Ectodermal cell (in vitro differentiated cells): Measurements from ENCODE around the gene NEXMIF. TPM values are rescaled to one million over a fixed set of nuclear protein-coding genes. Genes with fewer than 3 reads are reported as not detected.
"Not testable (repeated sequence)": the region's sequence is repeated elsewhere in the genome, so short reads cannot be mapped to it uniquely, and the experiment has no call there.

Source experiments
- H3K27ac ChIP-seq: 2 replicates; pipeline ENCODE4 v1.7.0; 2013; ENCODE audit warnings: mild to moderate bottlenecking, low read depth, low read length; ENCODE audit not compliant: insufficient read depth, poor library complexity, severe bottlenecking
- H3K27me3 ChIP-seq: 2 replicates; pipeline ENCODE4 v1.7.0; 2013; ENCODE audit warnings: mild to moderate bottlenecking, low read length; ENCODE audit not compliant: insufficient read depth, control insufficient read depth, poor library complexity, severe bottlenecking
- H3K36me3 ChIP-seq: one replicate; pipeline ENCODE4 v1.7.0; 2013; ENCODE audit warnings: low read length; ENCODE audit not compliant: control insufficient read depth, insufficient read depth
- H3K4me1 ChIP-seq: one replicate; pipeline ENCODE4 v1.7.0; 2013; ENCODE audit warnings: low read length; ENCODE audit not compliant: control insufficient read depth, insufficient read depth
- H3K4me3 ChIP-seq: 2 replicates; pipeline ENCODE4 v1.7.0; 2013; ENCODE audit warnings: low read depth, low read length, control low read depth; ENCODE audit not compliant: insufficient read depth
- H3K9me3 ChIP-seq: 2 replicates; pipeline ENCODE4 v1.7.0; 2013; ENCODE audit warnings: mild to moderate bottlenecking, low read length, moderate library complexity; ENCODE audit not compliant: control insufficient read depth
- WGBS, 2 experiments: methylation state at CpG; one replicate each; pipeline ENCODE4 v1.1.7; 2013; ENCODE audit warnings: missing lambda C conversion rate in 2 of 2; 5-methylcytosine and 5-hydroxymethylcytosine counted together
- polyA plus RNA-seq, 4 experiments: library from polyadenylated mRNA; stranded (reverse); fragments of 50-300 nt; gene quantifications; one replicate each; pipeline ENCODE4 v1.2.3, GENCODE V29; 2013

The NEXMIF gene
- 0.54 TPM for polyA plus RNA-seq (2013, experiment 1 of 4)
- 0.62 TPM for polyA plus RNA-seq (2013, experiment 2 of 4)
- 0.59 TPM for polyA plus RNA-seq (2013, experiment 3 of 4)
- 0.61 TPM for polyA plus RNA-seq (2013, experiment 4 of 4)

DNA sequence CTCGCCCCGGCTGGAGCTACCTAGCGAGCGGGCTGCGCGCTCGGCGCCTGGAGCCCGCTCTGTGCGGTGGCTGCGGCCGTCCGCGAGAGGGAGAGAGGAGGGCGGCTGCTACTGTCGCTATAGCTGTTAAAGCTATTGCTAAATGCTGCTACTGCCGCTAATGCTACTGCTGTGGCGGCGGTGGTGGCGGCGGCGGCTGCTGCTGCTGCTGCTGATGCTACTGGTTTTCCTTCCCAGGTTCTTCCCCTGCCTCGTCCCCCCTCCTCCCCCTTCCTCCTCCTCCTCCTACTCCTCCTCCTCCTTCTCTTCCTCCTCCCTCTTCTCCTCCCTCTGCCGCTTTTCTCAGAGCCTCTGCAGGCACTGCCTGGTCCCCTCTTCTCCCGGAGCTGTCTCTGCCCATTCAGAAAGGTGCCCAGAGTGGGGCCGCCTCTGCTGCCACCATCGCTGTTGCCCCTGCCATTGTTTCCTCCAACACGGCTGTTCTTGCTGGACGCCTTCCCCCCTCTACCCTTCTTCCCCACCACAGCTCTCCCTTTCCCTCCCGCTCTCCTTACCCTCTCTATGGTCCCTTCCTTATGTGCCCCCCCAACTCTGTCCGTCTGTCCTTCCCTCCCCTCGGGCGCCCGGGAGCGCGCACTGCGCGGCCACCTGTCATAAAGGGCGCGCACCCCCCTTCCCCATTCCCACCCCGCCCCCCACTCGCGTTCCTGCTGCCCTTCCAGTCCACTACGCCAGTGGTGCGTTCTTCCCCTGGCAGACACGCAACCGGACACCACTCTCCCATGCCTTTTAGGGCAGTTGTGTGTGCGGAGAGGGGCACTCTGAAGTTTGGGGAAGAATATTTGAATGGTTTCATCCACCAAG lies at the start of gene NEXMIF:
Gene NEXMIF, minus strand, starts transcription at position 228 of the 864 bp plus-strand sequence.
- H3K9me3 ChIP-seq: no peaks in the 10 kb centered on the region
- peak within 1 kb of the TSS; percentile 37 for H3K4me3 ChIP-seq
- H3K27me3 ChIP-seq: peaks cover 31% of the 10 kb centered on the region
- H3K4me1 ChIP-seq: no peaks in the 10 kb centered on the region
- no peak within 1 kb of the TSS for H3K27ac ChIP-seq
- no peaks in the 10 kb centered on the region for H3K36me3 ChIP-seq
- WGBS, 2 experiments: 2 to 4% methylated on average over 43 of the region's 48 CpGs

DNA sequence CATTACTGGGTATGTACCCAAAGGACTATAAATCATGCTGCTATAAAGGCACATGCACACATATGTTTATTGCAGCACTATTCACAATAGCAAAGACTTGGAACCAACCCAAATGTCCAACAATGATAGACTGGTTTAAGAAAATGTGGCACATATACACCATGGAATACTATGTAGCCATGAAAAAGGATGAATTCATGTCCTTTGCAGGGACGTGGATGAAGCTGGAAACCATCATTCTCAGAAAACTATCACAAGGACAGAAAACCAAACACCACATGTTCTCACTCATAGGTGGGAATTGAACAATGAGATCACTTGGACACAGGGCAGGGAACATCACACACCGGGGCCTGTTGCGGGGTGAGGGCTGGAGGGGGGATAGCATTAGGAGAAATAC lies 36.7 kb upstream of the NEXMIF start:
- H3K4me1 ChIP-seq, H3K9me3 ChIP-seq, H3K27me3 ChIP-seq, H3K27ac ChIP-seq, H3K4me3 ChIP-seq, H3K36me3 ChIP-seq: not testable (repeated sequence)
- no CpG with 5 or more reads among the region's 3 CpGs for WGBS, 2 experiments

DNA sequence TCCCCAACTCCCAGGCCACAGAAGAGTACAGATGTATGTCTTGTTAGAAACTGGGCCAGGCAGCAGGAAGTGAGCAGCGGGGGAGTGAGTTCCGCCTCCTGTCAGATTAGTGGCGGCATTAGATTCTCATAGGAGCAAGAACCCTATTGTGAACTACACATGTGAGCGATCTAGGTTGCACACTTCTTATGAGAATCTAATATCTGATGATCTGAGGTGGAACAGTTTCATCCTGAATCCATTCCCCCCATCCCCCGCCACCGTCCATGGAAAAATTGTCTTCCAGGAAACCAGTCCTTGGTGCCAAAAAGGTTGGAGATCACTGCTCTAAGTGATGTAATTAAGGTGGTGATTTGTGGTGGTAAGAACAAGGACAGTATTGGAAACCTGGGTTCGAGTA lies 24.5 kb upstream of the NEXMIF start:
- Histone ChIP-seq H3K9me3 (no peaks in the 10 kb centered on the region), H3K27me3 (no peaks in the 10 kb centered on the region), H3K4me3 (no peak overlapping the region), H3K4me1 (no peaks in the 10 kb centered on the region), H3K27ac (no peak overlapping the region), H3K36me3 (no peaks in the 10 kb centered on the region)
- 90 to 97% methylated on average over 3 to 6 of the region's 7 CpGs for WGBS, 2 experiments

DNA sequence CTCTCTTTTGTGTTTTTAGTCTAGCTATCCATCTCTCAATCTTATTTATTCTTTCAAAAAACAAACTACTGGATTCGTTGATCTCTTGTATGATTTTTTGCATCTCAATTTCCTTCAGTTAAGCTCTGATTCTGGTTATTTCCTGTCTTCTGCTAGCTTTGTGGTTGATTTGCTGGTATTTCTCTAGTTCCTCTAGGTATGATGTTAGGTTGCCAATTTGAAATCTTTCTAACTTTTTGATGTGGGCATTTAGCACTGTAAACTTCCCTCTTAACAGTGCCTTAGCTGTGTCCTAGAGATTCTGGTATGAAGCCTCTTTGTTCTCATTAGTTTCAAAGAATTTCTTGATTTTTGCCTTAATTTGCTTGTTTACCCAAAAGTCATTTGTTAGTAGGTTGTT lies 15.2 kb upstream of the NEXMIF start:
- H3K36me3 ChIP-seq: no peaks in the 10 kb centered on the region
- 87% methylated on average over 1 of the region's 1 CpG; no CpG with 5 or more reads in 1 of the 2 experiments for WGBS, 2 experiments
- H3K4me1 ChIP-seq: no peaks in the 10 kb centered on the region
- H3K27me3 ChIP-seq: no peaks in the 10 kb centered on the region
- H3K9me3 ChIP-seq: no peaks in the 10 kb centered on the region
- no peak overlapping the region for H3K27ac ChIP-seq
- no peak overlapping the region for H3K4me3 ChIP-seq

DNA sequence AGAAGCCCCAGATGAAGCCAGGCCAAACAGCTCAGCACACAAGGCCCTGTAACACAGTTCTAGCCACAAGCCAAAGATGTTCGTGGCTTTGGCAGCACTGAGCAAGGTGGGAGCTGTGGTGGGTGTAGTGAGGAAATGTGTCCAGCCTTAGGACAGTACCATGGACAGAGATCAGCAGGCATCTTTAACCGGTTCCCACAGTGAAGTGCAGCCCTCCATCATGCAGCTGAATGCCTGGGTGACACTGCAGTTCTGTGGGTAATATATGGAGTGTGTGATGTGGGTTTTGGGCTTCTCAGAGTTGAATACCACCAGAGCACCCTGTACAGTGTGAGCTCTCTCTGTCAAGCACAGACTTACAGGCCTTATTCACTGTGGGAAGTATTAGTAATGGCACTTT lies 6.0 kb upstream of the NEXMIF start:
- Histone ChIP-seq H3K9me3 (no peaks in the 10 kb centered on the region), H3K4me1 (no peaks in the 10 kb centered on the region), H3K36me3 (no peaks in the 10 kb centered on the region), H3K4me3 (no peak overlapping the region), H3K27me3 (peaks cover 2% of the 10 kb centered on the region), H3K27ac (no peak overlapping the region)
- 41 to 50% methylated on average over 2 of the region's 2 CpGs for WGBS, 2 experiments

DNA sequence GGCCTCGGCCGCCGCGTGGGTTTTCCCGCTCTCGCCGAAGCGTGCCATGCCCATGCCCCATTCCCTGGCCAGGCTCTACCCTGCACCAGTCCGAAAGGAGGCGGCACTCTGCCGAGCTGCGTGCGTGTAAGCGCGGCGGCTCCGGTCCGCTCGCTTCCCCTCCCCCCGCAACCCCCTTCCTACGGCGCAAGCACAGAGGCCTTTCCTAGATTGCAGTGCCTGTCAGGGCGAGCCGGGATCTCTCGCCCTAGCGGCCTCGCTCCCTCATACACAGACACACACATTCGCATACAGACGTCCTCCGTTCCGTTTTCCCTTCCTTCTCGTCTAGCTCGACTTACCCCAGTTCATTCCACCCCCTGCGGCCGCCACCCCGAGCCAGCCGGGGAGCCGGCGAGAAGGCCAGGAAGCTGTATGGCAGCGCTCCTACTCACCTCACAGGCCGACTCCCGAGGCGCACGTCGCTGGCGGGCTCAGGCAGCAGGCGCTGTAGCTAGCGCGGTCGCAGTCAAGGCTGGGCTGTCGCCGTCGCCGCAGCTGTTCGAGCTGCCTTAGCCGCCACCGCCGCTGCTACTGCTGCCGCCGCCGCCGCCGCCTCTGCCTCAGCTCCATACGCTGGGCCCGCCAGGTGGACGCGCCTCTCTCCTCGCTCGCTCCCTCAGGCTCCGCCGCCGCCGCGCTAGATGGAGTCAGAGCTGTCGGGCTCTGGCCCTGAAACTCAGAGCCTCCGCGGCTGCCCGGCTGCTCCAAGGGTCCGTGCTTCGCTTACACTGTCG lies 615 bp downstream of the NEXMIF start:
- Histone ChIP-seq H3K4me3 (peak overlapping the region; percentile 37), H3K27me3 (peaks cover 31% of the 10 kb centered on the region), H3K9me3 (no peaks in the 10 kb centered on the region), H3K36me3 (no peaks in the 10 kb centered on the region), H3K4me1 (no peaks in the 10 kb centered on the region), H3K27ac (no peak overlapping the region)
- WGBS, 2 experiments: 1% methylated on average over 81 of the region's 81 CpGs

DNA sequence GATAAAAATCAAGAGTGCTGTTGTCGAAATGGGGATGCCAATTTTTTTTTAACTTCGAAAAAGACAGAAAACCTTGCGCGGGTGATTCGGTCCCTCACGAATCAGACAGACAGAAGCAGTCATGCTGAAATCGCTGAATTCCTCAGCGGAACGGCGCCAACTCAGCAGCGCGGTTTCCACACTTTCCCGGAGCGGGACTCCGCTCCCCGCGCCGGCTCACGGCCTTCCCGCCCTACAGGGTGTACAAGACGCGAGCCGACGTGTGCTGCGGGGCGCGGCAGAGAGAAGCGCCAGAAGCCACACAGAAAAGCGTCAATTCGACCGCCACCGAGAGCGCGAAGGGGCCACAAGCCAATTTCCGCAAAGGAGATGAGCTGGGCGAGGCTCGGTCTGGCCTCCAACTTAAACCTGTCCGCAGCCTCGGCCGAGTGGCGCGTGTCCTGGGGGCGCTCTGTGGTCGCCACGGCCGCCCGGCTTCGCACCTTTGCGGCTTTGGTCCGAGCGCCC lies 1.3 kb downstream of the NEXMIF start:
- no peaks in the 10 kb centered on the region for H3K4me1 ChIP-seq
- H3K27me3 ChIP-seq: peaks cover 31% of the 10 kb centered on the region
- H3K9me3 ChIP-seq: no peaks in the 10 kb centered on the region
- H3K36me3 ChIP-seq: no peaks in the 10 kb centered on the region
- H3K27ac ChIP-seq: no peak overlapping the region
- H3K4me3 ChIP-seq: peak overlapping the region; percentile 37
- WGBS, 2 experiments: 12 to 13% methylated on average over 51 of the region's 51 CpGs

DNA sequence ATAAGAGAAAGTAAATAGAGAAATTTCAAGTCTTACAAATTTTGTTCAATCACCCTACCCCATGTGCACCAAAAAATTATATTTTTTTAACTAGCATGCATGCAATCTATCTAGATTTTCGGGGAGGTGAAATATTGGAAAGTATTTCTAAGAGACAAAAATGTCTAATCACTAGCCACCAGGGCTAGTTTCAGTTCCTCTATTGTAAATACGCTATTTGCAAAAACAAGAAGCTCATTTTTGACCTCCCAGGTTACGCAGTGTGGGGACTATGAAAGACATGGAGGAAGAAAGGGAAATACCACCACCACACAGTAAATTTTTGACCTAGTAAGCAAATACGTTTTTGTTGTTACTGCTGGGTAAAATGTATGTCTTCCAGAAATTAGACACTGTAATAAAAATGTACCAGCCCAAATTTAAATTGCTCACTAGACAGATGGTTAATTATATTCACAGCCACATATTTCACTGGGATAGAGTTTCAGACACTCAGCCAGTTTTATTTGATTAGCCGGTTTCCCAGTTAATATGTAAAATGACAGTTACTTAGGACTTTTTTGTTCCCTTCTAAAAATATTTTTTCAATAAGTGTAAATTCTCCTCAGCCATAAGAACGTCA lies 2.2 kb downstream of the NEXMIF start:
- Histone ChIP-seq H3K4me1 (no peaks in the 10 kb centered on the region), H3K36me3 (no peaks in the 10 kb centered on the region), H3K9me3 (no peaks in the 10 kb centered on the region), H3K27me3 (peaks cover 31% of the 10 kb centered on the region), H3K4me3 (no peak overlapping the region), H3K27ac (no peak overlapping the region)
- 100% methylated on average over 4 of the region's 6 CpGs; no CpG with 5 or more reads in 1 of the 2 experiments for WGBS, 2 experiments

DNA sequence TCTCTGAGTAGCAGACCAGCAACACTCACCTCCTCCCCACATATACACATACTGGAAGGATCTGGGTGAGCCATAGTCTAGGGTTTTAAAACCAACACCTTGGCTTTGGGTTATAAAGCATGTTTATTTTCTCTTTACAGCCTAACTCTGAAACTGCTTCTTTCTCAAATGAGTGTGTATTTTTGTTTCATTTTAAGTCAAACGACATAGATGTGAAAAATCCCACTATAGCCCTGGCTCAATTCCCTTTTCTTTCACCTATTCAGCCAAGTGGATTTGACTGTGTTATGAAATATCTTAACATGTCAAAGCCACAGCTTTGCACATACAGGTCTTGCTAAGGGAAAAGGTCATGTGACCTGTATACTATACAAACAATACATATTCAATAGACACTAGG lies 13.8 kb downstream of the NEXMIF start:
- no peaks in the 10 kb centered on the region for H3K4me1 ChIP-seq
- no peaks in the 10 kb centered on the region for H3K36me3 ChIP-seq
- 100% methylated on average over 1 of the region's 1 CpG; no CpG with 5 or more reads in 1 of the 2 experiments for WGBS, 2 experiments
- H3K4me3 ChIP-seq: no peak overlapping the region
- no peaks in the 10 kb centered on the region for H3K9me3 ChIP-seq
- no peaks in the 10 kb centered on the region for H3K27me3 ChIP-seq
- no peak overlapping the region for H3K27ac ChIP-seq
